Measurements from ENCODE around the gene ZNF319. TPM values are rescaled to one million over a fixed set of nuclear protein-coding genes. Genes with fewer than 3 reads are reported as not detected.

ZNF319 gene
- total and polyA plus RNA-seq, 7 experiments from 2014 or later = 4.4 to 20.8 (median 12.5) TPM

- no peak overlapping the region for H3K4me3 Mint-ChIP-seq
- Histone ChIP-seq H3K27me3 (ENCODE audit: control insufficient read depth in 2 of 2, insufficient read depth in 2 of 2, low read length in 2 of 2) (no peaks in the 10 kb centered on the region), H3K4me3 (ENCODE audit: low read length) (no peak overlapping the region), H3K27ac (ENCODE audit: low read depth, low read length) (no peak overlapping the region), H3K9me3 (ENCODE audit: control insufficient read depth in 2 of 3, low read length in 3 of 3) (no peaks in the 10 kb centered on the region), H3K4me1 (ENCODE audit: control insufficient read depth in 2 of 2, insufficient read depth in 2 of 2, low read length in 2 of 2) (no peaks in the 10 kb centered on the region), H3K36me3 (ENCODE audit: control insufficient read depth in 2 of 3, insufficient read depth in 3 of 3, low read length in 3 of 3) (no peaks in the 10 kb centered on the region)
- no peaks in the 10 kb centered on the region for H3K4me1 Mint-ChIP-seq
- H3K27ac Mint-ChIP-seq = no peak overlapping the region
- intact Hi-C loops (cut with micrococcal nuclease) = no loop called here
- H3K36me3 Mint-ChIP-seq = no peaks in the 10 kb centered on the region
- ChIA-PET CTCF (no interaction called here), POLR2A (no interaction called here)
- no peaks in the 10 kb centered on the region for H3K9me3 Mint-ChIP-seq
- H3K27me3 Mint-ChIP-seq = peaks cover 0 to 8% (median 0%) of the 10 kb centered on the region in 5 donors
- DNase-seq = no peak
- ATAC-seq = no peak
Observed at GRCh38 chr16:57959121-57959520, 41.4 kb downstream of the ZNF319 start.

DNA sequence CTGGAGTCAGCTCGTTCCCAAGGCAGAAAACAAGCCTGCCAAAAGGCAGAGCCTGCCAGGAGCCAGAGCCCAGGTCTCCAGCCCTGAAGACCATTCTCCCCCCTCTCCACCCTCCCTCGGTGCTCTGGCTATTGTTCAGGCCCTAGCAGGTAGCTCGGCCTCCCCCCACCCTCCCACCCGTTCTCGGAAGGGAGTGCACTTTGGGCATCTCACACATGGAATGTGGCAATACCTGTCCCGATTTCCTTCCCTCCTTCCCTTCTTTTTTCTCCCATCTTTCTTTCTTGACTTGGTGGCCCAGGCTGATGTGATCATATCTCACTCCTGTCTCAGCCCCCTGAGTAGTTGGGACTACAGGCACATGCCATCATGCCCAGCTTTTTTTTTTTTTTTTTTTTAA is 41.9 kb downstream of the ZNF319 start:
- POLR2A ChIA-PET = no interaction called here

DNA sequence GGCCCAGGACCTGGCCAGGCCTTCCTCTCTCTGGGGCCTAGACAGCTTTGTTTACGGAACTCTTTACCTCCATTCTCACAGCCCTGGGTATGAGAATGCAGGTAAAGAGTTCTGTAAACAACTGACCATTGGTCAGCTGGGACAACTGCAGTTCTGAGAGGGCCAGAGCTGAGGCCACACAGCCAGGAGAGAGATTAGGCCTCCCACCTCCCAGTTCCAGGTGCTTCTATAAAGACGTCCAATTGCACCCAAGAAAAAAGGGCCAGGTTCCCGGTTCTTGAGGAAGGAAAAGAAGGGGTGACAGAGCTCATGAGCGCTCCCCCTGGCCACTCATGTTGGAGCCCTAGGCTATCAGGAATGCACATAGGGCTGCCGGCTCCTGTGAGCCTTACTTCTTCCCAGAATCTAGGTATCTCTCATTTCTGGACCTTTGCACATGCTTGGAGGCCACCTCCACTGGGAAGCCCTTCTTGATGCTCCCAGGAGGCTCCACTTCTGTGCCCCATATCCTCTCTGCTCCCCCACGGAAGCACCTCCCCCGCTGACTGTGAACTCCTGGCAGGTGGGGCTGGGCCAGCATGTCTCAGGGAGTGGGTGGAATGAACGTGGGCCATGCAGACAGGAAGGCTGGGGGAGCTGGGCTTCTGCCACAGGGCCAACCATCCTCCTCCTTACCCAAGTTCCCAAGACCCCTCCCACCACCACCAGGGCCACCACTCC is 42.6 kb downstream of the ZNF319 start:
- ATAC-seq = no peak
- Histone ChIP-seq H3K27ac (ENCODE audit: low read depth, low read length) (no peak overlapping the region), H3K27me3 (ENCODE audit: control insufficient read depth in 2 of 2, insufficient read depth in 2 of 2, low read length in 2 of 2) (no peaks in the 10 kb centered on the region), H3K36me3 (ENCODE audit: control insufficient read depth in 2 of 3, insufficient read depth in 3 of 3, low read length in 3 of 3) (no peaks in the 10 kb centered on the region), H3K4me3 (ENCODE audit: low read length) (no peak overlapping the region), H3K4me1 (ENCODE audit: control insufficient read depth in 2 of 2, insufficient read depth in 2 of 2, low read length in 2 of 2) (no peaks in the 10 kb centered on the region), H3K9me3 (ENCODE audit: control insufficient read depth in 2 of 3, low read length in 3 of 3) (no peaks in the 10 kb centered on the region)
- CTCF ChIA-PET = no interaction called here
- POLR2A ChIA-PET = no interaction called here
- H3K27me3 Mint-ChIP-seq = peaks cover 0 to 8% (median 0%) of the 10 kb centered on the region in 5 donors
- no peak overlapping the region for H3K27ac Mint-ChIP-seq
- intact Hi-C loops (cut with micrococcal nuclease) = no loop called here
- H3K36me3 Mint-ChIP-seq = no peaks in the 10 kb centered on the region
- H3K4me3 Mint-ChIP-seq = no peak overlapping the region
- H3K9me3 Mint-ChIP-seq = no peaks in the 10 kb centered on the region
- H3K4me1 Mint-ChIP-seq = no peaks in the 10 kb centered on the region
- DNase-seq = no peak

More for the DNA sequence above, 41.9 kb downstream of the ZNF319 start:
- Histone ChIP-seq H3K4me1 (ENCODE audit: control insufficient read depth in 2 of 2, insufficient read depth in 2 of 2, low read length in 2 of 2) (no peaks in the 10 kb centered on the region), H3K36me3 (ENCODE audit: control insufficient read depth in 2 of 3, insufficient read depth in 3 of 3, low read length in 3 of 3) (no peaks in the 10 kb centered on the region), H3K27me3 (ENCODE audit: control insufficient read depth in 2 of 2, insufficient read depth in 2 of 2, low read length in 2 of 2) (no peaks in the 10 kb centered on the region), H3K9me3 (ENCODE audit: control insufficient read depth in 2 of 3, low read length in 3 of 3) (no peaks in the 10 kb centered on the region), H3K27ac (ENCODE audit: low read depth, low read length) (no peak overlapping the region), H3K4me3 (ENCODE audit: low read length) (no peak overlapping the region)
- Mint-ChIP-seq H3K9me3 (no peaks in the 10 kb centered on the region), H3K4me3 (no peak overlapping the region), H3K36me3 (no peaks in the 10 kb centered on the region), H3K27ac (no peak overlapping the region), H3K27me3 (peaks cover 0 to 8% (median 0%) of the 10 kb centered on the region in 5 donors), H3K4me1 (no peaks in the 10 kb centered on the region)
- no peak for ATAC-seq
- no peak for DNase-seq
- intact Hi-C loops (cut with micrococcal nuclease) = no loop called here
- CTCF ChIA-PET = no interaction called here

DNA sequence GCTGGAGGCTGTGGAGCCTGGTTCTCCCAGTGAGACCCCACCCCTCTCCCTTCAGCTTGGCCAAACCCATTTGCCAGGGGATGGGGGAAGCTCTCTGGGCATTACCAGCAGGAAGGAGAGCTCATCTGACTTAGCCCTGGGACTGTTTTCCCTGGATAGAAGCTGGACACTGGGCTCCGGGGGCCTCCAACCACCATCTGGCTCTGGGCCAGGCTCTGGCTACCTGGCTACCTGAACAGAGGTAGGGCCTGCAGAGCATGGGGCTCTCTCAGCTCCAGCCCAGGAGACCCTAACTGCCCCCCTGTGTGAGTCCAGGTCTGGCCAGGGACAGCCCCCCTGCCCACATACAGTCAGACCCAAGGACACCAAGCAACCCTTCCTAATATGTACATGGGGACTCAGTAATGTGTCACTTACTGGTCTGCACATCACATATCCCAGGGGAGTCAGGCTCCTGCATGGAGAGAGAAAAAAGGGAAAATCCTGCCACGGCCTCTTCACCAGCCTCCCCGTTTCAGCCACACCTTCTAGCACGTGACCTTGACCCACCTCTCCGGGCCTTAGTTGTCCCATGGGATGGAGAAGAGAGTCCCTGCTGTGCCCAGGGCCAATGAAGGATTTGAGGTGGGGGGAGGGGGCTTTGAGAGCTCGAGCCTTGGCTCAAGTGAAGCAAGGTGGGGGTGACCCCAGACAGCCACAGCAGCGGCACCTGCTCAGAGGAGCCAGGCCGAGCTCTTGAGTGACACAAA is 43.4 kb downstream of the ZNF319 start:
- intact Hi-C loops (cut with micrococcal nuclease) = no loop called here
- H3K27me3 ChIP-seq (ENCODE audit: control insufficient read depth in 2 of 2, insufficient read depth in 2 of 2, low read length in 2 of 2) = no peaks in the 10 kb centered on the region
- no peaks in the 10 kb centered on the region for H3K36me3 ChIP-seq (ENCODE audit: control insufficient read depth in 2 of 3, insufficient read depth in 3 of 3, low read length in 3 of 3)
- ChIA-PET POLR2A (no interaction called here), CTCF (no interaction called here)
- no peaks in the 10 kb centered on the region for H3K9me3 ChIP-seq (ENCODE audit: control insufficient read depth in 2 of 3, low read length in 3 of 3)
- Mint-ChIP-seq H3K27ac (no peak overlapping the region), H3K36me3 (no peaks in the 10 kb centered on the region), H3K9me3 (no peaks in the 10 kb centered on the region), H3K27me3 (peaks cover 0 to 8% (median 0%) of the 10 kb centered on the region in 5 donors), H3K4me1 (peaks cover 0 to 2% (median 0%) of the 10 kb centered on the region in 7 donors), H3K4me3 (no peak overlapping the region)
- DNase-seq (no peak), ATAC-seq (no peak)
- no peak overlapping the region for H3K4me3 ChIP-seq (ENCODE audit: low read length)
- no peak overlapping the region for H3K27ac ChIP-seq (ENCODE audit: low read depth, low read length)
- H3K4me1 ChIP-seq (ENCODE audit: control insufficient read depth in 2 of 2, insufficient read depth in 2 of 2, low read length in 2 of 2) = no peaks in the 10 kb centered on the region

DNA sequence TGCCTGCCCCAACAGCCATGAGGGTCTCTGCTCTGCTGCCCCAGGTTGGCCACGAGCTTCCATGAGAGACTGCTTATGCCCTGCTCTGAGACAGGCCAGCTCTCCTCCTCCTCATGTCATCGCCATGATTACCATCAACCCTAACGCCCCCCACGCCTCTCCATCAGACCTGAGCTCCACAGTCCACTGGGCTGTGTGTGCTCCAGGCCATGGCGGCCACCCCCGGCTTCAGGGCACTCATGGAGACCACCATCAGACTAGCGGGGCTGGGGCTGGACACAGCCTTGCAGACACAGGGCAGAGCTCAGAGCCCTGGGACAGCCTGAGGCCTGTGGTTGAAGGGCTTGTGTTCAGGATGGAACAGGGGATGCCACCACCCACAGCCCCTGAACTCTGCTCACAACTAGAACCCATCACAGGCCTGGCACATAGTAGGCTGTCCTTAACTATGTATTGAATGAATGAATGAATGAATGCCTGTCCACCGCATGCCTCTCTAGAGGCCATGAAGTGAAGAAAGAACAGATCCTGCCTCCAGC is 44.1 kb downstream of the ZNF319 start:
- H3K36me3 ChIP-seq (ENCODE audit: control insufficient read depth in 2 of 3, insufficient read depth in 3 of 3, low read length in 3 of 3) = no peaks in the 10 kb centered on the region
- Mint-ChIP-seq H3K4me1 (peaks cover 0 to 2% (median 0%) of the 10 kb centered on the region in 7 donors), H3K27me3 (peaks cover 0 to 8% (median 3%) of the 10 kb centered on the region in 5 donors), H3K36me3 (no peaks in the 10 kb centered on the region), H3K9me3 (no peaks in the 10 kb centered on the region), H3K4me3 (no peak overlapping the region), H3K27ac (no peak overlapping the region)
- ChIA-PET CTCF (no interaction called here), POLR2A (no interaction called here)
- DNase-seq = no peak
- H3K9me3 ChIP-seq (ENCODE audit: control insufficient read depth in 2 of 3, low read length in 3 of 3) = no peaks in the 10 kb centered on the region
- no peaks in the 10 kb centered on the region for H3K4me1 ChIP-seq (ENCODE audit: control insufficient read depth in 2 of 2, insufficient read depth in 2 of 2, low read length in 2 of 2)
- no peaks in the 10 kb centered on the region for H3K27me3 ChIP-seq (ENCODE audit: control insufficient read depth in 2 of 2, insufficient read depth in 2 of 2, low read length in 2 of 2)
- no peak overlapping the region for H3K4me3 ChIP-seq (ENCODE audit: low read length)
- ATAC-seq = no peak
- intact Hi-C loops (cut with micrococcal nuclease) = no loop called here
- H3K27ac ChIP-seq (ENCODE audit: low read depth, low read length) = no peak overlapping the region

- no peak overlapping the region for H3K27ac ChIP-seq (ENCODE audit: low read depth, low read length)
- no peaks in the 10 kb centered on the region for H3K9me3 ChIP-seq (ENCODE audit: control insufficient read depth in 2 of 3, low read length in 3 of 3)
- Mint-ChIP-seq H3K4me1 (peaks cover 0 to 2% (median 0%) of the 10 kb centered on the region in 7 donors), H3K4me3 (no peak overlapping the region), H3K27ac (no peak overlapping the region), H3K27me3 (peaks cover 0 to 8% (median 3%) of the 10 kb centered on the region in 5 donors), H3K9me3 (no peaks in the 10 kb centered on the region), H3K36me3 (no peaks in the 10 kb centered on the region)
- ATAC-seq = no peak
- CTCF ChIA-PET = no interaction called here
- DNase-seq = no peak
- intact Hi-C loops (cut with micrococcal nuclease) = no loop called here
- POLR2A ChIA-PET = no interaction called here
- no peaks in the 10 kb centered on the region for H3K4me1 ChIP-seq (ENCODE audit: control insufficient read depth in 2 of 2, insufficient read depth in 2 of 2, low read length in 2 of 2)
- no peak overlapping the region for H3K4me3 ChIP-seq (ENCODE audit: low read length)
- no peaks in the 10 kb centered on the region for H3K27me3 ChIP-seq (ENCODE audit: control insufficient read depth in 2 of 2, insufficient read depth in 2 of 2, low read length in 2 of 2)
- H3K36me3 ChIP-seq (ENCODE audit: control insufficient read depth in 2 of 3, insufficient read depth in 3 of 3, low read length in 3 of 3) = no peaks in the 10 kb centered on the region
Observed at GRCh38 chr16:57955572-57956188, 44.8 kb downstream of the ZNF319 start.

Data from naive thymus-derived CD4-positive, alpha-beta T cell (primary cell).